Hematopoietic multipotent progenitor cell treated with erythropoietin and hydrocortisone succinate and interleukin-3 and kit ligand, for 6 days (in vitro differentiated cells): ENCODE results near the gene GRM1.
"Not testable (repeated sequence)": the region's sequence is repeated elsewhere in the genome, so short reads cannot be mapped to it uniquely, and the experiment has no call there.

Experiments used
- DNase-seq: peaks from one replicate; pipeline ENCODE4 v3.0.0-alpha.2; 2015

GRM1 gene

GRCh38 chr6:146202570-146202969 is 173.7 kb downstream of the GRM1 start:
- no peak for DNase-seq

DNA sequence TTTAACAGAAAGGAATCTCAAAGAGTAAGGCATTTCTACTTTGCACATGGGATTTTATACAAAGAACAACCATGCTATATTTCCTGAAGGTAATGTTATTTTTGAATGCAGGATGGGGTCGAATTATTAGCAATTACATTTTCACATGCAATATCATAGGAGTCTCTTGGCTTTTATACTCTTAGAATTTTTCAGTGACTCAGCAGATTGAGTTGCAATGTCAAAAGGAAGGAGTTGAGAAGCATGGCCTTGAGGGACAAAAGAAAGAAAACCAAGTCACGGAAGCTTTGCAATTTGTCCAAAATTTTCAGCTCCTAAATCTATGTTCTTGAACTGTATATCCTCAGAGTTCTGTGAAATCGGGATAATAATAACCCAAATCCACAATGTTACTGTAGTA is 181.1 kb downstream of the GRM1 start:
- no peak for DNase-seq

GRCh38 chr6:146210406-146211083 is 181.7 kb downstream of the GRM1 start:
- no peak for DNase-seq

DNA sequence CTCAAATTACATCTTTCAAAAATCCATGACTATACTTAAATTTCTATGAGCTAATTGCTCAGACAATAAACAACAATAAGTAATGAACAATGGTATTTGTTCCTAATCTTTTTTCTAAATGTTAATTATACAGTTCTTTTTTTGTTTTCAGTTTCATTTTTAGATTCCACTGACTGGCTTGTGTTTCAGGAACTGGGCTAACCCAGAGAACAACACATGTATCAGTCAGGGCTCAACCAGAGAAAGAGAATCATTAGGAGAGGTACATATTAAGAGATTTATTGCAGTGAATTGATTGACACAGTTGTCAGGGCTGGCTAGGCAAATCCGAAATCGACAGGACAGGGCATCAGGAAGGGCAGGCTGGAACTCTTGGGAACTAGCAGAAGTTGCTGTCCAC is 182.8 kb downstream of the GRM1 start:
- DNase-seq: no peak

DNA sequence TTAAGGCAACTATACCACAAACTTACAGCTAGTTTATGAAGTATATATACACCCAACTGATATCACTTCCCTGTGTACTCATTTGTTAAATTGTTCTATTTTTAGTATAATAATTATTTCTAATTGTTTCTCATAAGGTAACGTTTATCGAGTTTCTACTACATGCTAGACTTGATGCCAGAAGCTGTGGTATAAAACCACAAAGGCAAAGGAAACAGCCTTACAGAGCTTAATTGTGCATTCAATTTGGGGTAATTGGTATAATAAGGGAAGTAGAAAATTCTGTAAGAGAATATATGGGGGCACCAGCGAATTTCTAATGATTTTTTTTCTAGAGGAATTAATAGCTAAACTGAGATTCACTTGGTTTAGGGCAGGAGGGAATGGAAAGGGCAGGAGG is 183.9 kb downstream of the GRM1 start:
- no peak for DNase-seq

DNA sequence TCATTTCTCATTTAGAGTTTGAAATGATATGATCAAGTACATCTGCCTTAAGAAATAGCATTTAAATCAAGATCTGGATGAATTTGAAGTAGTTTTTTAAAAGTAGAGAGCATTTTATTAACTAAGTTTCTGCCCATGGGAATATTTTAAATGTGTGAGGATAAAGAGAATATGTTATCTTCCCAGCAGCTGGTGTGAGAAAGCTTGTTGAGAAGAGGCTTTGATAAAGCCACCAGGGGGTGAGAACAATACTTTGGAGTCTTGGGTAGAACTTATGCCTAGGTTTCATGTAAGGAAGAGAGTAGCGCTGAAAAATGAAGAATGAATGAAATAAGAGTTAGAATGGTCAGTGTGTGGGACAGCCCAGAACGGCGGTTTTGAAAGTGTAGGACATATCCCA is 190.2 kb downstream of the GRM1 start:
- no peak for DNase-seq

DNA sequence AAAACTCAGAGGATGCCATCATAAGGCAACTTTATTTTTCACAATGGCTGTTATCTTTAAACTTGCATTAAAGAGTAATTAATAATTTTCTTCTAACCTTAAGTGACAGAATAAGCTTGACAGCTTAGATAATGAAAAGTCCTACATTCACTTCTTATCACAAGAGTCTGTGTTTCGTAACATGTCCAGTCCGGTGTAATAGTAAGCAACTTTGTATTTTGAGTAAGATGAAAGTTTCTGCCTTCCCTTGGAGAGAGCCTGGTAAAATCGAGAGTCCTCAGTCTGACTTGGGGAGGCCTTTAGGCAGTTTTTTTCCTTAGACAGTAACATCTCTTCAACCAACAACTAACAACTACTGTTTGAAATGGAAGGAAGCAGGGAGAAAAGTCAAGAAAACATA is 195.6 kb downstream of the GRM1 start:
- no peak for DNase-seq

- no peak for DNase-seq
Measured at GRCh38 chr6:146224988-146225387, 196.1 kb downstream of the GRM1 start.

DNA sequence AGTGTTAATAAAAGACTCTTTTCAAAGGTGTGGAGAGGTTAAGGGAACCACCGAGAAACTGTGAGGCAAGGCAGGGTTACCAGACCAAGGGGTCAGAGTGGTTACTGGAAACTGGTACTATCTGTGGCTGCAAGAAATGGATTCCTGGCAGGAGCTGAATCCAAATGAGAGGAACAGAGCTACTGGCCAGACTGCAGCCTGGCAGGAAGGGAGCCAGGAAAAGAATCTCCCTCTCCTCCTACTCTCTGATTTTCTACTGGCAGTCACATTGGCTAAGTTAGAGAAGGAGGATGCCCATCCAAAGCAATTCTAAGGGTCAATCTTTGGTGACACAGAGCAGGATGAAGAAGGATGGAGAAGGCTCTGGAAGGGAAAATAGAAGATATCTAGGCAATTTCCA is 211.5 kb downstream of the GRM1 start:
- DNase-seq: no peak

DNA sequence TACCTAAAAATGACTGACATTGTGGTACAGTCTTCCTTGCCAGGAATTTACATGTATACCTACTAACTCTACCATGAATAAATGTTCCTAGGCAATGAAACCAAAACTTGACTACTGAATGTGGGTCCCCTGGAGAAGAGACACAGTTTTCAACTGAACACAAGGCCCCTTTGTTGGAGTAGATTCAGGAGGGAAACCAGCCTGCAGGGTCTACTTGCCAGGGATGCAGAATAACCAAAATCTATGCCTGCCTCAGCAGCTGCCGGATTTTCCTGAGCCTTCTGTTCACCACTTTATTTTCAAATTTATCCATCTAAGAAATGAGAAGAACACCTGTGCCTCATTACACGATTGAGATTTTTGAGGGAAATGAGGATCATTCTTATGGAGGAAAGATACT is 211.9 kb downstream of the GRM1 start:
- DNase-seq: no peak

DNA sequence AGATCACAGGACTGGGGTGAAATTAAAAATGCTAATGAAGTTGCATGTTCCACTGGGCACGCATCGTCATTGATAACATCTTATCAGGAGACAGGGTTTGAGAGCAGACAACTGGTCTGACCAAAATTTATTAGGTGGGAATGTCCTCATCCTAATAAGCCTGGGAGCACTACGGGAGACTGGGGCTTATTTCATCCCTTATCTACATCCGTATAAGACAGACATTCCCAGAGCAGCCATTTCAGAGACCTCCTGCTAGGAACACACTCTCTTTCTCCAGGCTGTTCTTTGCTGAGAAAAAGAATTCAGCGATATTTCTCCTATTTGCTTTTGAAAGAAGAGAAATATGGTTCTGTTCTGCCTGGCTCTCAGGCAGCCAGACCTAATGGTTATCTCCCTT is 214.8 kb downstream of the GRM1 start:
- DNase-seq: not testable (repeated sequence)

DNA sequence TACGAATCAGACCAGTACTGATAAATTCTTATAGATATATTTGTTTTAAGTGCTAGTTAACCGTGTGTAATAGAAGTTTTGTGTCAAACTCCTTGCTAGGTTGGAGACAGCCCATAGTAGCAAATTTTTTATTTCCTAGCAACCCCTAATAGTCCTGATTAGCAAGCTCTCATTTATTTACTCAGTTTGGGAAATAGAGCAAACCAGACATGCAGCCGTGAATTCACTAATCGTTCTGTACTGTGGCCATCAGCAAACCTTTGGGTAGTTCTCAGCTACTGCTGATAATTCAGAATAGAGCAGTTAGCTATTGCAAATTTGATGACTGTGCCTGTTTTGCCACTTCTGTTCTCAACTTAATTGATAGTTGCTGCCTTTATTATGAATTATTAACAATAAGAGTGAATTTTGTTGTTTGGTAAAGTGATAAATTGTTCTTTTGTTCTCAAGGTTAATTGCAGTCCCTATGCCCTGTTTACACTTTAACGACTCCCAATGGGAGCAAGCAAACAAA is 215.8 kb downstream of the GRM1 start:
- DNase-seq: no peak

DNA sequence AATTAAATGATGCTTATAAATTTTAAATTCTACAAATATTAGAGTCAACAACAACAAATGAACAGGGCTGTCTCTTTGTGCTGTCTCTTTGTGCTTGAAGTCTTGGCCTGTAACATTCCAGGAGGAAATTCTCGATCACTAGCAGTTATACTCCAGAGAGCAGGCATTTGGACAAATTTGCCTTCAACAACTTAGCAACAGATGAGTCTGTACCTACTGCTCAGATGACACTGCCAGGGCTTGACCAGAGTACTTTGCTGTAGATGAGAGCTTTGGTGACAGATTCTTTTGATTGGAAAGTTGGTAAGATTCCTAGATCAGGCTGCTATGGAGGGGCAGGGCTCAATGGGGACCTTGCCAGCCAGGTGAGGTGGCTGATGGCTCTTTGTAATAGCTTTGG is 217.2 kb downstream of the GRM1 start:
- no peak for DNase-seq

DNA sequence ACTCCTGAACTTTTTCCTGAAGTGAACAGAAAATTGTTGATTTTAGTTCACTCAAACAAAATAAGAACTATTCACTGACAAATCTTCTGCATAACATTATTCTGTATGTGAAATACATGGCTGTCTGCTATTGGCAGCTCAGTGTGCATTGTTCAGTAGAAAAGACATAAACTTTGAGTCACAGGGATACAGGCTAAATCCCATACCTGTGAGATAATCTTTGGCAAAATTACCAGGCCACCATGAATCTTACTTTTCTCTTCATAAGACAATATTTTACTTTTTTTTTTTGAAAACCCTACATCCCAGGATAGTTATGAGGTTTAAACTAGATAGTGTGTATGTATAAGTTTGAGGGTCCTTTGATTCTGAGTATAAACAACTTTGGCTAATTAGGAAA is 224.8 kb downstream of the GRM1 start:
- no peak for DNase-seq

DNA sequence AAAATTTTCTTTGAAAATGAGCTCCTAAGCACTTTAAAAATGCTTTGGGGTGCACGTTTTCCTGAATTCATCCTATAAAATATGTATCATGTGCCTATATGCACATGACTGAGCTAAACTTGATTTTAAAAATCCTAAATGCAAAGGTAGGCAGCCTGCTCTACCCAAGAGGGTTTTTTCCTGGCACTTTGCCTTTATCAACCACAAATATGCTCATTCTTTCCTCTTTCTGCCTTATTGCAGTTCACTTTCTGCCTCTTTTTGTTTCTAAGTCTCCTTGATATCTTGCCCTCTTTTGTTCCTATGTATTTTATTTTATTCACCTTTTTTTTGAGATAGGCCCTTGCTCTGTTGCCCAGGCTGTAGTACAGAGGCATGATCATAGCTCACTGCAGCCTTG is 229.3 kb downstream of the GRM1 start:
- DNase-seq: no peak

- DNase-seq: no peak
Measured at GRCh38 chr6:146260886-146261285, 232.0 kb downstream of the GRM1 start.

DNA sequence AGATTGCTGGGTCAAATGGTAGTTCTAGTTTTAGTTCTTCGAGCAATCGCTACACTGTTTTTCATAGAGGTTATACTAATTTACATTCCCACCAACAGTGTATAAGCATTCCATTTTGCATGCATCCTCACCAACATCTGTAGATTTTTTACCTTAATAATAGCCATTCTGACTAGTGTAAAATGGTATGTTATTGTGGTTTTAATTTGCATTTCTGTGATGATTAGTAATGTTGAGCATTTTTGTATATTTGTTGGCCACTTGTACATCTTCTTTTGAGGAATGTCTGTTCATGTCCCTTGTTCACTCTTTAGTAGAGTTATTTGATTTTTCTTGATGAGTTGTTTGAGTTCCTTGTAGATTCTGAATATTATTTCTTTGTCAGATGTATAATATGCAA is 236.2 kb downstream of the GRM1 start:
- DNase-seq: no peak

GRCh38 chr6:146267447-146267846 is 238.6 kb downstream of the GRM1 start:
- DNase-seq: no peak

- DNase-seq: no peak
Measured at GRCh38 chr6:146267946-146268345, 239.1 kb downstream of the GRM1 start.

- no peak for DNase-seq
Measured at GRCh38 chr6:146269482-146269881, 240.6 kb downstream of the GRM1 start.

DNA sequence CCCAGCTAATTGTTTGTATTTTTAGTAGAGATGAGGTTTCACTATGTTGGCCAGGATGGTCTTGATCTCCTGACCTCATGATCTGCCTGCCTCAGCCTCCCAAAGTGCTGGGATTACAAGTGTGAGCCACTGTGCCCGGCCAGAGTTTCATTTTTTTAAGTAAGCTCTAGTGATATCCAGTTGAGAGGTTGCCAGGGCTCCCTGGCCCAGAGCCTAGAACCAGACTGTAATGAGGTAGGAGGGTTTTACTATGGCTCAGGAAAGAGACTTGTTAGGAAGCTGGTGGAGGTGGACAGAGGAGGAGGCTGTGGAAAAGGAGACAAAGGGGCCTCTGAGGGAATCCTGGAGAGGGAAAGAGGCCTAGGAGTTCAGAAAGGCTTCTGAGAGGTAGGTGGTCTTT is 242.3 kb downstream of the GRM1 start:
- not testable (repeated sequence) for DNase-seq

DNA sequence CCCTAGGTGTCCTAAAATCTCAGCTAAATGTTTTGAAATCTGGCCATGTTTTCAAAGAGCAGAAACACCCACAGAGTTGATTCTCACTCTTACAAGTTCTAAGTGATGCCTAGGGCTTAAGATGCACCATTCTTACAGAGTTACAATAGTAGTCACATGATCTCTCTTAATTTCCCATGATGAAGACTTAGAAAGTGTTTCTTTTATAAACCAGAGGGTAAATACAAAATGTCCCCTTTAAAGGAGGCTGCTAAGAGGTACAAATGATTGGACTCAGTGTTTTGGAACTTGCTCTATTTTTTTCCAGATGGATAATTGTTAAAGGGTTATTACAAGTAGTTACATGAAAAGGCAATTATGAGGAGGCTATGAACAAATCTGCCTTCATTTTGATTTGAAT is 244.6 kb downstream of the GRM1 start:
- no peak for DNase-seq

DNA sequence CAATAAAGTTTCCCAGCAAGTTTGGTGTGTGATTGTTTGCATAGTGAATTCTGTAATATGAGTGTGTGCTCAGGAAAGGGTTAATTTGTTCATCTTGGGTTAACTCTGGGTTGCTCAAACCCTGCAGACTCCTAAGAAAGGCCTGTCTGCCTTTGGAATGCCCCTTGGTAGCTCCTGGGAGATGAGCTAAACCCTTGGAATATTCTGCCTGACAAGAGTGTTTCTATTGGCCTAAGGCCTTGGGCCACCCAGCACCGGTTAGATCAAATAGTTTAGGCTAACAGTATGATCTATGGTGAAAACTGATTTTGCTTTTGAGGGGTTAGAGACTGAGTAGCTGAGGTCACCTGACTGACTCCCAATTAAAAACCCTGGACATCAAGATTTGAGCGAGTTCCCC is 248.3 kb downstream of the GRM1 start:
- no peak for DNase-seq

DNA sequence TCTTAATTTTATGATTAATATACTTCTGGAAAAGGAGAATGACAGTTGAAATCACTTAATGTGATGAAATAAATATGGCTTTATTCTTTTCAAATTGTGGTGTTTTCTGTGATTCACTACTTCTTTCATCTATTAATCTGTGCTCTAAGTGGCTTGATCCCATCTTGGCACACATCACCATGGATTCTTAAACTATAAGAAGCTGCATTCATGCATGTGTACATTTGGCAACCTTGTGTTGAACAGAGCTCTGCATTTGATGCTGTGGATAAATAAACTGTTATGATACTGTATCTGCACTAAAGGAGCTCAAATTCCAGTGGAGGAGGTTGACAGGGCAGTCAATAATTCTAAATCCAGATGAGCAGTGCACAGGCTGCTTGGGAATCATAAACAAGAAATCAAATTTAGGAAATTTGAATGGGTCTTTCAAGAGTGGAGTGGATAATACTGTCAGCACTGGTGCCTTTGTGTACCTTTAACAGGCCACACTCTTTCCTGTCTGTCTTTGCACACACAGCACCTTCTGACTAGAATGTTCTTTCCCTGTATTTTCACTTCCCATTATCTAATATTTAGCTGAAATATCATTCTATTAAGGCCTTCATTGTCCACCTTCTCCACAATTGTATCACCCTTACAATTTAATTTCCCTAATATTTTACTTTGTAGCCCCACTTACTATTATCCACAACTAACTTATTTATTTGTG is 252.9 kb downstream of the GRM1 start:
- DNase-seq: no peak

DNA sequence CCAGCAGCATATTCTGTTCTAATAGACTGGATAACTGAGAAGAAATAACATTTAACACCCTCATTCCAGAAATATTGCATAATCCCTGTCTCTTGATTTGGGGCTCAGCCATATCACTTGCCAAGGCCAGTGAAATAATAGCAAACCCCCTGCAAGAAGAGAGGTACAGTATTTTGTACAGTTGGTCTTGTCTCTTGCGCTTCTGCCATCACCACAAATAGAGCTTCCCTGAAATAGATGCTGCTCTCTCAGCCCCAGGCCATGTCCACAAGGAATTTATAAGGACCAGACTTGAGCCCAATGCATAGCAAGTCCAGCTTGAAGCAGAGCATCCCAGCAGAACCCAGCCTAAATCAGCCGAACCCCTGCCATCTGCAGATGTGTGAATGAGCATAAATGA is 254.0 kb downstream of the GRM1 start:
- DNase-seq: no peak
